Activated CD4-positive, alpha-beta memory T cell treated with anti-CD3 and anti-CD28 coated beads for 36 hours (primary cell): ENCODE measurements around the gene PPP2R3A. TPM values are rescaled to one million over a fixed set of nuclear protein-coding genes. Genes with fewer than 3 reads are reported as not detected.
A peak's percentile ranks its signal among the peaks of the same experiment; 100 is the strongest.
"Not testable (repeated sequence)": the region's sequence is repeated elsewhere in the genome, so short reads cannot be mapped to it uniquely, and the experiment has no call there.

ENCODE experiments used
- CTCF ChIA-PET: fragments of 350-600 bp; sonication (Branson Sonifier 250); formaldehyde crosslinking; loops from one replicate; lab custom pipeline; 2021; ENCODE audit warnings: antibody characterized with exemption, inconsistent platforms; lab: Charles Lee
- POLR2A ChIA-PET: fragments of 350-600 bp; sonication (Branson Sonifier 250); formaldehyde crosslinking; loops from one replicate; lab custom pipeline; 2021; ENCODE audit warnings: antibody characterized with exemption; lab: Charles Lee
- DNase-seq: peaks from one replicate; pipeline ENCODE4 v3.0.0-alpha.2; 2020
- H3K27ac Mint-ChIP-seq: one replicate; pipeline ENCODE4 v1.8.0; 2021; ENCODE audit warnings: mixed read lengths
- H3K27me3 Mint-ChIP-seq: one replicate; pipeline ENCODE4 v1.8.0; 2021; ENCODE audit warnings: mixed read lengths
- H3K36me3 Mint-ChIP-seq: one replicate; pipeline ENCODE4 v1.8.0; 2021; ENCODE audit warnings: mixed read lengths
- H3K4me1 Mint-ChIP-seq: one replicate; pipeline ENCODE4 v1.8.0; 2021; ENCODE audit warnings: low read depth, mixed read lengths
- H3K4me3 Mint-ChIP-seq: one replicate; pipeline ENCODE4 v1.8.0; 2021; ENCODE audit warnings: mild to moderate bottlenecking, mixed read lengths
- H3K9me3 Mint-ChIP-seq: one replicate; pipeline ENCODE4 v1.8.0; 2021; ENCODE audit warnings: mixed read lengths
- intact Hi-C: fragments of 100-400 bp; cut with micrococcal nuclease; formaldehyde crosslinking; loops from one replicate; pipeline ENCODE4 v1.15.1; 2023
- total RNA-seq, 2 experiments: library from RNA; stranded (reverse); gene quantifications; one replicate each; pipeline ENCODE4 v1.2.3, GENCODE V29; 2021

The PPP2R3A gene
- total RNA-seq, 2 experiments from 2014 or later: 0.17 to 0.33 TPM

DNA sequence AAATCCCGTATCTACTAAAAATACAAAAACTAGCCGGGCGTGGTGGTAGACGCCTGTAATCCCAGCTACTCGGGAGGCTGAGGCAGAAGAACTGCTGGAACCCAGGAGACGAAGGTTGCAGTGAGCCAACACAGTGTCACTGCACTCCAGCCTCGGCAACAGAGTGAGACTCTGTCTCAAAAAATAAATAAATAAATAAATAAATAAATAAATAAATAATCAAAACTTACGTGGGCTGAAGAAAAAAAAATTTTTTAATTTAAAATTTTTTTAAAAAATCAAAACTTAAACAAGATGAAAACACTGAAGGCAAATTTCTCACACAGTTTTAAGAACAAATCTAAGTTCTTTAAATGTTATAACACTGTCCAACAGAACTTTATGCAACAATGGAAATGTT lies 216.2 kb downstream of the PPP2R3A start:
- H3K9me3 Mint-ChIP-seq: no peaks in the 10 kb centered on the region
- intact Hi-C loops: no loop called here
- no peak overlapping the region for H3K4me3 Mint-ChIP-seq
- ChIA-PET POLR2A (interaction anchor here (0.6 to 1.5 kb wide), 3 partner anchors 9 to 11 kb away, joined by 4 to 6 read pairs (median 5); no protein-coding TSS in a partner anchor), CTCF (interaction anchor here (0.9 to 2.2 kb wide), 5 partner anchors 11 to 571 kb away, joined by 3 to 8 read pairs (median 8); partner anchors contain the start of genes MSL2 and STAG1)
- no peaks in the 10 kb centered on the region for H3K36me3 Mint-ChIP-seq
- H3K4me1 Mint-ChIP-seq: peaks cover 75% of the 10 kb centered on the region
- no peak overlapping the region for H3K27ac Mint-ChIP-seq
- no peaks in the 10 kb centered on the region for H3K27me3 Mint-ChIP-seq
- DNase-seq: no peak

DNA sequence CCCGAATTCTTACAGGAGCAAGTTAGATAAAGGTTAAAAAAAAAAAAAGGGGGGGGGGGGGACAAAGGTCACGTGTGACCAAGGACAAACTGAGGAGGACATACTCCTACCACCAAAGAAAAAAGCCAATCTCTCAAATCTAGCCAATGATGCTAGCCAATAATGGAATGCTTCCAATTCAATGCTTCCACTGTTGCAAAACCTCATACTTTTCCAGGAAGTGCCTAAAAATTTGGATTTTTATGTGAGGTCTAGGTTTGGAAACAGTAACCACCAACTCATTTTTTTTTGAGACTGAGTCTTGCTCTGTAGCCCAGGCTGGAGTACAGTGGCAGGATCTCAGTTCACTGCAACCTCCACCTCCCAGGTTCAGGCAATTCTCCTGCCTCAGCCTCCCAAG lies 219.2 kb downstream of the PPP2R3A start:
- no peak for DNase-seq
- no peaks in the 10 kb centered on the region for H3K9me3 Mint-ChIP-seq
- no peak overlapping the region for H3K4me3 Mint-ChIP-seq
- intact Hi-C loops: no loop called here
- H3K36me3 Mint-ChIP-seq: no peaks in the 10 kb centered on the region
- H3K27ac Mint-ChIP-seq: no peak overlapping the region
- H3K4me1 Mint-ChIP-seq: peaks cover 79% of the 10 kb centered on the region
- CTCF ChIA-PET: interaction anchor here (0.8 kb wide), 1 partner anchor 11 kb away, joined by 3 read pairs; the partner anchor contains the start of gene MSL2
- POLR2A ChIA-PET: interaction anchor here (2.7 kb wide), 1 partner anchor 12 kb away, joined by 9 read pairs; the partner anchor contains the start of gene MSL2
- H3K27me3 Mint-ChIP-seq: no peaks in the 10 kb centered on the region

DNA sequence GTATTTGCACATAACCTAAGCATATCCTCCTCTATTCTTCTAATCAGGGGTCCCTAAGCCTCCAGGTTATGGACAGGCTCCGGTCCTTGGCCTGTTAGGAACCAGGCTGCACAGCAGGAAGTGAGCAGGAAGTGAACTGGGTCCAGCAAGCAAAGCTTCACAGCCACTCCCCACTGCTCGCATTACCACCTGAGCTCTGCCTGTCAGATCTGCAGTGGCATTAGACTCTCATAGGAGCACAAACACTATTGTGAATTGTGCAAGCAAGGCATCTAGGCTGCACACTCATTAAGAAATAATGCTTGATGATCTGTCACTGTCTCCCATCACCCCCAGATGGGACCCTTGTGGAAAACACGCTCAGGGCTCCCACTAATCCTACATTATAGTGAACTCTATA lies 220.8 kb downstream of the PPP2R3A start:
- Mint-ChIP-seq H3K4me1 (peaks cover 81% of the 10 kb centered on the region), H3K27me3 (no peaks in the 10 kb centered on the region), H3K36me3 (peaks cover 8% of the 10 kb centered on the region), H3K9me3 (no peaks in the 10 kb centered on the region), H3K27ac (no peak overlapping the region), H3K4me3 (no peak overlapping the region)
- intact Hi-C loops: no loop called here
- ChIA-PET POLR2A (no interaction called here), CTCF (interaction anchor here (1.1 kb wide), 1 partner anchor 828 kb away, joined by 3 read pairs; no protein-coding TSS in a partner anchor)
- DNase-seq: no peak

DNA sequence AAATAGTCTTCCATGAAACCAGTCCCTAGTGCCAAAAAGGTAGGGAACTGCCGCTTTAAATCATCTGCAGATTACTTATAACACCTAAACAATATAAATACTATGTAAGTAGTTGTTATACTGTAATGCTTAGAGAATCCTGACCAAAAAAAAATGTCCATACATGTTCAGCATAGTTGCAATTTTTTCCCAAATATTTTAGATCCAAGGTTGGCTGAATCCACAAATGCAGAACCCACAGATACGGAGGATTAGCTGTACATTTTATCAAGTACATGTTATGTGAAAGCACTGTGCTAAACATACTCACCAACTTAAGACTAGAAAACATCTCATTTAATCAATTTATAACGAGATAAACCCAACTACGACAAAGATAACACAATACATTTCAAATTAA lies 221.3 kb downstream of the PPP2R3A start:
- Mint-ChIP-seq H3K9me3 (no peaks in the 10 kb centered on the region), H3K36me3 (peaks cover 8% of the 10 kb centered on the region), H3K4me1 (peaks cover 84% of the 10 kb centered on the region), H3K27ac (no peak overlapping the region), H3K27me3 (no peaks in the 10 kb centered on the region), H3K4me3 (no peak overlapping the region)
- intact Hi-C loops: no loop called here
- ChIA-PET POLR2A (interaction anchor here (0.7 kb wide), 1 partner anchor 17 kb away, joined by 4 read pairs; no protein-coding TSS in a partner anchor), CTCF (no interaction called here)
- DNase-seq: no peak

DNA sequence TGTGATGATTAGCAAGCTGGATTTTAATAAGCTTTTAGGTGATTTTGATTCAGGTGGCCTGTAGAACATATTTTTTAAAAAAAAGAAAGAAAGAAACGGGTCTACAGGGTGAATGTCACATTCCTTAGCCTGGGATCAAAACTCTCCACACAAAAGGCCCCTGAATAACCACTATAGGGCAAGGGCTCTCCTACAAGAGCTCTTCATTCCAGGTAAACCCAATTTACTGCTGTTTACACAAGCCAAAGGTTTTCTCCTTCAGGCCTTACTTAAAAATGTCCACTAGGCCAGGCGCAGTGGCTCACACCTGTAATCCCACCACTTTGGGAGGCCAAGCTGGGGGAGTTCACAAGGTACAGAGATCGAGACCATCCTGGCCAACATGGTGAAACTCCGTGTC lies 222.3 kb downstream of the PPP2R3A start:
- POLR2A ChIA-PET: interaction anchor here (0.8 kb wide), 1 partner anchor 9 kb away, joined by 3 read pairs; the partner anchor contains the start of gene MSL2
- H3K27ac Mint-ChIP-seq: no peak overlapping the region
- H3K4me1 Mint-ChIP-seq: peaks cover 79% of the 10 kb centered on the region
- no peaks in the 10 kb centered on the region for H3K27me3 Mint-ChIP-seq
- CTCF ChIA-PET: interaction anchor here (0.8 kb wide), 1 partner anchor 109 kb away, joined by 3 read pairs; no protein-coding TSS in a partner anchor
- H3K36me3 Mint-ChIP-seq: peaks cover 12% of the 10 kb centered on the region
- DNase-seq: no peak
- intact Hi-C loops: no loop called here
- H3K9me3 Mint-ChIP-seq: no peaks in the 10 kb centered on the region
- no peak overlapping the region for H3K4me3 Mint-ChIP-seq

DNA sequence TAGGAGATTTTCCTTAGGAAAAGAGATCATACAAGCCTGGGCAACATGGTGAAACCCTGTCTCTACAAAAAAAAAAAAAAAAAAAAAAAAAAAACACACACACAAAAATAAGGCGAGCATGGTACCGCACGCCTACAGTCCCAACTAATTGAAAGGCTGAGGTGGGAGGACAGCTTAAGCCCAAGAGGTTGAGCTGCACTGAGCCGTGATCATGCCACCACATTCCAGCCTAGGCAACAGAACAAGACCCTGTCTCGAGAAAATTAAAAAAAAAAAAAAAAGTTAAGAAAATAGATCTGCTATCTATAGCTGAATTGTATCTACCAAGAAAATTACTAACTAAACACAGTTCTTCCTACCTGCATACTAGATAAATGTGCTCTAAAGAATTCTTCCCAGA lies 223.5 kb downstream of the PPP2R3A start:
- no peak overlapping the region for H3K27ac Mint-ChIP-seq
- CTCF ChIA-PET: no interaction called here
- no peak for DNase-seq
- POLR2A ChIA-PET: no interaction called here
- H3K9me3 Mint-ChIP-seq: no peaks in the 10 kb centered on the region
- no peak overlapping the region for H3K4me3 Mint-ChIP-seq
- H3K4me1 Mint-ChIP-seq: peaks cover 69% of the 10 kb centered on the region
- H3K27me3 Mint-ChIP-seq: no peaks in the 10 kb centered on the region
- H3K36me3 Mint-ChIP-seq: peaks cover 22% of the 10 kb centered on the region
- intact Hi-C loops: no loop called here

DNA sequence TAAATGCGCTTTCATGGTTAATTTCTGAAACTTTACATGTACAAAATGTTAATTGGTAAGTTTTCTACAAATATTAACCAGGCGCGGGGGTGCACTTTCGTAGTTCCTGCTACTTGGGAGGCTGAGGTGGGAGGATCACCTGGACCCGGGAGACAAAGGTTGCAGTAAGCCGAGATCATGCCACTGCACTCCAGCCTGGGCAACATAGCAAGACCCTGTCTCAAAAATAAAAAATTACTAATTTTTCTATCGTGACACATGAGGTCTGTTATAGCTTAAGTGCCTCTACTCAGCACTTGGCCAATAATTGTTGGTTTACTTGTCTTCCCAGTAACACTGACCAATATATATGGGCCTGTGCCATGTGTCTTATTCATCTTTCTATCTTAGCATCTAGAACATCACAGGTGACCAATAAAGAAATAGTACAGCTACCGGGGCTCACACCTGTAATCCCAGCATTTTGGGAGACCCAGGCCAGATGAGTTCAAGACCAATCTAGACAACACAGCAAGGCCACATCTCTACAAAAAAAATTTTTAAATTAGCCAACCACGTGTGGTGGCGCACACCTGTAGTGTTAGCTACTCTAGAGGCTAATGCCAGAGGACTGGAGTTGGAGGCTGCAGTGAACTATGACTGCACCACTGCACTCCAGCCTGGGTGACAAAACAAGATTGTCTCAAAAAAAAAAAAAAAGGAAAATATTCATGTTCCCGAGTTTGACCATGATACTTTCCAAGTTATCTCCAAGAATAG lies 224.5 kb downstream of the PPP2R3A start:
- POLR2A ChIA-PET: no interaction called here
- H3K36me3 Mint-ChIP-seq: peaks cover 32% of the 10 kb centered on the region
- no peaks in the 10 kb centered on the region for H3K9me3 Mint-ChIP-seq
- H3K4me1 Mint-ChIP-seq: peaks cover 60% of the 10 kb centered on the region
- H3K27ac Mint-ChIP-seq: no peak overlapping the region
- no peaks in the 10 kb centered on the region for H3K27me3 Mint-ChIP-seq
- CTCF ChIA-PET: interaction anchor here (0.5 to 1.3 kb wide), 5 partner anchors 10 to 742 kb away, joined by 3 to 8 read pairs (median 3); partner anchors contain the start of gene STAG1
- intact Hi-C loops: loop anchor here (10.0 kb wide), 2 partner anchors 735 to 1705 kb away; partner anchors contain the start of genes ANAPC13 and CEP63
- no peak overlapping the region for H3K4me3 Mint-ChIP-seq
- DNase-seq: no peak

DNA sequence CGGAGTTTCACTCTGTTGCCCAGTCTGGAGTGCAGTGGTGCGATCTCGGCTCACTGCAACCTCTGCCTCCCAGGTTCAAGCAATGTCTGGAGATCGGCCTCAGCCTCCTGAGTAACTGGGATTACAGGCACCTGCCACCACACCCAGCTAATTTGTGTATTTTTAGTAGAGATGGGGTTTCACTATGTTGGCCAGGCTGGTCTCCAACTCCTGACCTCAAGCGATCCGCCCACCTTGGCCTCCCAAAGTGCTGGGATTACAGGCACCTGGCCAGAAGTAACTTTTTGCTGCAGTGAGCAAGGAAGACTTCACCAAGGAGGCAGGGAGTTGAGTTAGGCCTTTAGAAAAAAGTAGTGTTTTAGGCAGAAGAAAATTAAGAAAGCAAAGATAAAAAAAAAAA lies 226.7 kb downstream of the PPP2R3A start:
- peaks cover 40% of the 10 kb centered on the region for H3K36me3 Mint-ChIP-seq
- H3K27me3 Mint-ChIP-seq, CTCF ChIA-PET, H3K9me3 Mint-ChIP-seq, DNase-seq: not testable (repeated sequence)
- intact Hi-C loops: loop anchor here (2.0 to 10.0 kb wide), 3 partner anchors 43 to 1707 kb away; partner anchors contain the start of genes ANAPC13 and CEP63
- peaks cover 47% of the 10 kb centered on the region for H3K4me1 Mint-ChIP-seq
- POLR2A ChIA-PET: interaction anchor here (1.0 to 1.3 kb wide), 2 partner anchors 15 to 37 kb away, joined by 3 read pairs; no protein-coding TSS in a partner anchor
- peak overlapping the region; percentile 95 for H3K4me3 Mint-ChIP-seq
- peak overlapping the region; percentile 73 for H3K27ac Mint-ChIP-seq

DNA sequence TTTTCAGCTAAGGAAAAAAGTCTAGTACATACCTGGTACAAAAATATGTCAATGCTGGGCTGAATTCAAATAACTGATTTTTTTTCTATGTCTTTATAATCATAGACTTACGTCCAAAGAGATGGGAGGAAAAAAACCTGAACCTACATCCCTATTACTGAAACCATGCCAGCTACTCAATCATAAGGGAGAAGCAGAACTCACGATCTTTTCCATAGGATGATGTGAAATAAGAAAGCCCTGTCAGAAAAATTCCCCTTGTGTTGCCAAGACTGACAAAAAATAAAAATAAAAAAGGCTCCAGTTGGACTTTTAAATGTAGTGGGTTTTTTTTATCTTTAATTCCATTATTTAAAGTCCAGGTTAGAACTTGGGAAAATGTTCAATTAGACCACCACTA lies 227.3 kb downstream of the PPP2R3A start:
- peaks cover 3% of the 10 kb centered on the region for H3K27me3 Mint-ChIP-seq
- H3K36me3 Mint-ChIP-seq: peaks cover 40% of the 10 kb centered on the region
- intact Hi-C loops: loop anchor here (2.0 to 10.0 kb wide), 3 partner anchors 44 to 1708 kb away; partner anchors contain the start of genes ANAPC13 and CEP63
- ChIA-PET CTCF (interaction anchor here (1.1 to 1.7 kb wide), 3 partner anchors 117 to 821 kb away, joined by 4 to 6 read pairs (median 4); partner anchors contain the start of gene STAG1), POLR2A (interaction anchor here (1.0 to 1.3 kb wide), 2 partner anchors 16 to 38 kb away, joined by 3 read pairs; no protein-coding TSS in a partner anchor)
- H3K4me3 Mint-ChIP-seq: peak overlapping the region; percentile 95
- DNase-seq: no peak
- H3K4me1 Mint-ChIP-seq: peaks cover 48% of the 10 kb centered on the region
- peak overlapping the region; percentile 99 for H3K27ac Mint-ChIP-seq
- H3K9me3 Mint-ChIP-seq: no peaks in the 10 kb centered on the region

DNA sequence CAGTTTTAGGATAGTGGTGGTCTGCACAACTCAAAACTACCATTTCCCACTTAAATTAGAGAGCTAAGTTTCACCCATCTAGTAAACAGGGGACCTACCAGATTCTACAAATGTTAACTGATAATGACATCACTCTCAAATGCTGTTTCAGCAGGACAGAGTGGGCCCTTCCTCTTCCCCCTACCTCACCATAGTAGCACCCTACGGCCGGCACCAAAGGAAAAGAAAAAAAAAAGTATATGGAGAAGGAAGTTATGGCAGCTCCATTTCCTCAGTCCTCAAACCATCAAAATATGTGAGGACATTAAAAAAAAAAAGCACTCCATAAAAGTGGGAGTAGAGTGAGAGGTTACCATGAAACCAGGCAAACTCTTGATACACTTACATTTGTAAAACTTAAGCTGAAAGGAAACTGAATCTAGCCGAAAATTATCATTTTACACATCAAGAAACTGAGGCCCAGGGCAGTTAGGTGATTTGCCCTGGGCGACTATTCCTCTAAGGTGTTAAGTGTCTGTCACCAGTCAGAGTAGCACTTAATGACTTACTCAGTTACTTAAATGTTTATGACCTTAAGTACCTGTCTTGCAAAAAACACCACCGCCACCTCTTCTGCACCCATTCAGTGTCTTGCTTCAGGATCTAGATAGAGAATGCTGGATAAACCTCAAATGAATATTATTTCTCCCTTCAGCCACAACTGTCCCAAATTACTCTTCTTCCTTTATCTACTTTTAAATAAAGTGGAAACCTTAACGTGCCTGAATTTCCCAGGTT lies 227.9 kb downstream of the PPP2R3A start:
- Mint-ChIP-seq H3K36me3 (peaks cover 40% of the 10 kb centered on the region), H3K27me3 (peaks cover 3% of the 10 kb centered on the region), H3K9me3 (no peaks in the 10 kb centered on the region), H3K27ac (peak overlapping the region; percentile 99), H3K4me3 (peak overlapping the region; percentile 95), H3K4me1 (peaks cover 45% of the 10 kb centered on the region)
- CTCF ChIA-PET: interaction anchor here (1.1 to 1.7 kb wide), 3 partner anchors 118 to 821 kb away, joined by 4 to 6 read pairs (median 4); partner anchors contain the start of gene STAG1
- POLR2A ChIA-PET: interaction anchor here (0.7 to 2.2 kb wide), 3 partner anchors 11 to 22 kb away, joined by 3 to 9 read pairs (median 3); no protein-coding TSS in a partner anchor
- intact Hi-C loops: loop anchor here (2.0 to 10.0 kb wide), 3 partner anchors 45 to 1709 kb away; partner anchors contain the start of genes ANAPC13 and CEP63
- DNase-seq: peak; percentile 37
